RWPE1 (cell line): Measurements from ENCODE around the gene AGBL1.
"Not testable (repeated sequence)": the region's sequence is repeated elsewhere in the genome, so short reads cannot be mapped to it uniquely, and the experiment has no call there.

ENCODE experiments used
- CTCF ChIA-PET: fragments of 350-600 bp; sonication (Branson Sonifier 250); formaldehyde crosslinking; extraction: SDS; loops from one replicate; lab custom pipeline; 2021; lab: Yijun Ruan, JAX
- POLR2A ChIA-PET: fragments of 400-600 bp; formaldehyde crosslinking; extraction: SDS; loops from one replicate; lab custom pipeline; 2020; ENCODE audit warnings: antibody characterized with exemption; ENCODE audit not compliant: low non-redundant PET; lab: Yijun Ruan, JAX
- DNase-seq: peaks from one replicate; pipeline ENCODE4 v3.0.0; 2012; ENCODE audit warnings: low spot score
- H3K27ac ChIP-seq: fragments of 450-650 bp; 2 replicates; pipeline ENCODE4 v1.5.1; 2017
- CTCF ChIP-seq: fragments of 450-650 bp; conservative IDR thresholded peaks from 2 replicates; pipeline ENCODE4 v1.5.1; 2017; ENCODE audit warnings: low read depth, mild to moderate bottlenecking

The AGBL1 gene

GRCh38 chr15:86502301-86502700 is 422.6 kb downstream of the AGBL1 start:
- no peak for TF ChIP-seq CTCF
- ChIA-PET CTCF (interaction anchor here (0.6 kb wide), 1 partner anchor 427 kb away, joined by 6 read pairs; no protein-coding TSS in a partner anchor), POLR2A (no interaction called here)

DNA sequence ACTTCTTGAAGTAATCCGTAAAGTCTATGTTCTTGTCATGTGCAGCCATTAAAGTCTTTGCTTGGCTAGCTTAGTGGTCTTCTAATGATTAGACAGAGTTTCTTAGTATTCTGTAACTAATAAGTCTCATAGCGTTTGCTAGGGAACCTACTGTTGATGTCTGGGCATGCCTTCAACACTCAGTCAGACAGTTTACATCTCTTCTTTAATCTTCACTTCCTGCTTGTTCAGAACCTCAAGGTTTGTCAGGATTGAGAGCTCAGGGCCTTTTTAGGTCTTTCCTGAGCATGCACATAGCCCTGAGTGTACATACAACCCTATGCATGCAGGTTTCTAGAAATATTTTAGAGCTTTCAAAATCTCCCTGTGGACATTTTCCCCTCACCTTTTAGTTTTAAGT is 426.3 kb downstream of the AGBL1 start:
- ChIA-PET CTCF (no interaction called here), POLR2A (interaction anchor here (0.7 kb wide), 1 partner anchor 36 kb away, joined by 3 read pairs; no protein-coding TSS in a partner anchor)
- no peak for DNase-seq
- no peak for TF ChIP-seq CTCF
- no peak overlapping the region for H3K27ac ChIP-seq

More at GRCh38 chr15:86502301-86502700, 422.6 kb downstream of the AGBL1 start:
- no peak overlapping the region for H3K27ac ChIP-seq
- DNase-seq = no peak

DNA sequence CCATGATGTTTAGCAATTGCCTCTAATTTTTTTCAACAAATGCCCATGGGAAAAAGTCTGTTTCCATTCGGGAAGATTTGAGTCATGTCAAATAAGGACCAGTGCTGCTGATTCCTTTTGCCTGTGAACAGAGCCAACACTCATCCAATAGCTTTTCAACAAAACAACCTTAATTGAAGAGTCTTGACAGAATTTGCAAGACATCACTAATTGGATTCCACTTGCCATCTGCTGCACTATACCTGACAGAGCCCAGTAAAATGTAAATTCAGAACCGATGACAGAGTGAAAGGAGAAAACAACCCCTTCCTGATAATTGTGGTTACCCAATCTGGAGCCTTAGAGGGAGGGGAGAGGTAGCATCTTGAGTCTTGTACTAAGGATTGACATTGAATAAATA is 426.7 kb downstream of the AGBL1 start:
- ChIA-PET POLR2A (interaction anchor here (0.7 kb wide), 1 partner anchor 36 kb away, joined by 3 read pairs; no protein-coding TSS in a partner anchor), CTCF (no interaction called here)

GRCh38 chr15:86515625-86516024 is 436.0 kb downstream of the AGBL1 start:
- H3K27ac ChIP-seq = no peak overlapping the region
- ChIA-PET POLR2A (no interaction called here), CTCF (interaction anchor here (0.7 kb wide), 1 partner anchor 290 kb away, joined by 3 read pairs; no protein-coding TSS in a partner anchor)
- no peak for DNase-seq
- no peak for TF ChIP-seq CTCF

More for the DNA sequence above, 426.7 kb downstream of the AGBL1 start:
- no peak for TF ChIP-seq CTCF
- no peak overlapping the region for H3K27ac ChIP-seq
- DNase-seq = no peak

DNA sequence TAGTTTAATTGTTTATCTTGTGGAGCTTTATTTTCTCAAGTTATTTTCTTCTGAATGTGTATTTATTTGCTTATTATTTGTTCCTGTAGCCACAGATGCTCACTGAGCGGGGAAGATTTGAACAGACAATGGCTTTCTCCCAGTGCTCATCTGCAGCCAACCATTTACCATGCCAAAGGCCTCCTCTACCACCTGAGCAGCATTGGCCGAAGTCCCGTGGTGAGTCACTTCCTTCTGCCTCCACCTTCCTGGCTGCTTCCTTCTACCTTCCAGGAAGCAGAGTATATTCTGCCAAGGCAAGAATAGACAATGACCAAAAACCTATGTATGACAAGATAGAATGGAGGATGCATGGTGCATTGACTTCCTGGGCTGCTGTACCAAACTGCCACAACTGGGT is 443.1 kb downstream of the AGBL1 start:
- CTCF ChIA-PET = no interaction called here
- no peak for TF ChIP-seq CTCF
- DNase-seq = no peak

DNA sequence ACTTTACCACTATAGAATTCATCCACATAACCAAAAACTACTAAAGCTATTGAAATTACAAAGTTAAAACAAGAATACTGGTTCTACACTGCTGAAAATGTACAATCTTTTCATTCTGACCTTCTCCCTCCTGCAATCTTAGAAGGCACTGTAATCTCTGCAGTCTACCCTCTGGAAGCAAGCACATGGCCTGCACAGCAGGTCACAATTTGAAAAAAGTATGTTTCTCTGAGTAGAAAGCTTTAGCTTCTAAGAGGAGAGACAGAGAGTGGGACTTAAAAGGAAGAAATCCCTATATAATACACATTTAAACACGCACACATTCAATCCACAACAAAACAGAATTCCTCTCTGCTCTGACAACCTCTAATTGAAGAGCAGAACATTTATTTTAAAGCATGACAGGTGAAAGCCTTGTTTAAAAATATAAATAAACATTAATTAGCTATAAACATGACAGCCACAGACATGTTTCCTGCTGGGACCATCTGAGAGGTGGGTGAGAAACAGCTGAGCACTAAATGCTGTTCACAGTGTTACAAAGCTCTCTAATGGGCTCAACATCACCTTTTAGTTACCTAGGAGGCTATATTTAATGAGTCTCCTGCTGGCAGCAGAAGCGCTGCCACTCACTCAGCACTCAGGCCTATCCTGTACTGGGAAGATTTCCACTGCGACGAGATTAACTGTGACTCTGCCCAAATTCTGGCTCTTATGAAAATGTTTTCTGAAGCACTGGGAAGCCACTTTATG is 447.4 kb downstream of the AGBL1 start:
- DNase-seq = no peak
- no peak overlapping the region for H3K27ac ChIP-seq
- no peak for TF ChIP-seq CTCF
- CTCF ChIA-PET = no interaction called here
- POLR2A ChIA-PET = no interaction called here

More for the DNA sequence above, 443.1 kb downstream of the AGBL1 start:
- POLR2A ChIA-PET = no interaction called here
- no peak overlapping the region for H3K27ac ChIP-seq

GRCh38 chr15:86528094-86528493 is 448.4 kb downstream of the AGBL1 start:
- DNase-seq, POLR2A ChIA-PET, H3K27ac ChIP-seq, CTCF ChIA-PET: not testable (repeated sequence)
